Esophagus (tissue), 2 donors: ENCODE measurements around the gene ZNF181. TPM values are rescaled to one million over a fixed set of nuclear protein-coding genes. Genes with fewer than 3 reads are reported as not detected.

Experiments used
- H3K27ac ChIP-seq, 2 donors: one replicate each; pipeline ENCODE4 v1.5.1; 2013; ENCODE audit warnings: low read depth in 2 of 2, mild to moderate bottlenecking in 2 of 2, inconsistent platforms in 1 of 2, low read length in 1 of 2, moderate library complexity in 1 of 2
- H3K27me3 ChIP-seq, 2 donors: one replicate each; pipeline ENCODE4 v1.6.1; 2013; ENCODE audit warnings: low read length in 2 of 2, control low read depth in 1 of 2, mild to moderate bottlenecking in 1 of 2; ENCODE audit not compliant: insufficient read depth in 2 of 2, control insufficient read depth in 1 of 2
- H3K36me3 ChIP-seq, 2 donors: one replicate each; pipeline ENCODE4 v1.6.1; 2013; ENCODE audit warnings: low read length in 1 of 2; ENCODE audit not compliant: control insufficient read depth in 2 of 2, insufficient read depth in 2 of 2
- H3K4me1 ChIP-seq, 2 donors: one replicate each; pipeline ENCODE4 v1.6.1; 2013; ENCODE audit warnings: low read length in 1 of 2; ENCODE audit not compliant: control insufficient read depth in 2 of 2, insufficient read depth in 2 of 2
- H3K4me3 ChIP-seq, 2 donors: one replicate each; pipeline ENCODE4 v1.5.1; 2013; ENCODE audit warnings: low read length in 2 of 2, mild to moderate bottlenecking in 2 of 2, low read depth in 1 of 2, moderate library complexity in 1 of 2
- H3K9me3 ChIP-seq, 2 donors: one replicate each; pipeline ENCODE4 v1.6.1; 2013; ENCODE audit warnings: mild to moderate bottlenecking in 2 of 2, low read depth in 1 of 2, low read length in 1 of 2, moderate library complexity in 1 of 2; ENCODE audit not compliant: control insufficient read depth in 2 of 2, insufficient read depth in 1 of 2
- WGBS, 2 donors: extraction: QIAGEN DNeasy Blood & Tissue Kit; methylation state at CpG; one replicate each; pipeline ENCODE4 v1.1.7; 2013; 5-methylcytosine and 5-hydroxymethylcytosine counted together
- polyA plus RNA-seq, 2 donors: library from polyadenylated mRNA; stranded (reverse); fragments of 200-250 nt; gene quantifications; one replicate each; pipeline ENCODE4 v1.2.3, GENCODE V29; 2013
- donor health status: healthy with polysubstance abuse.
- donor health status: Bipolar disorder and iron deficiency.

The ZNF181 gene
- polyA plus RNA-seq, 2 donors, result 4.0 to 4.5 TPM

- WGBS, 2 donors, result 15 to 16% methylated on average over 16 of the region's 16 CpGs
- Histone ChIP-seq H3K9me3 (peaks cover 0 to 10% of the 10 kb centered on the region in 2 donors), H3K27me3 (no peaks in the 10 kb centered on the region), H3K36me3 (peaks cover 0 to 10% of the 10 kb centered on the region in 2 donors), H3K27ac (peak overlapping the region; percentile 93 to 95), H3K4me3 (peak overlapping the region; percentile 77 to 80), H3K4me1 (peaks cover 4 to 16% of the 10 kb centered on the region in 2 donors)
Measured at GRCh38 chr19:34734537-34735103, 577 bp downstream of the ZNF181 start.

GRCh38 chr19:34744896-34745690 lies 11.1 kb downstream of the ZNF181 start:
- Histone ChIP-seq H3K27me3 (no peaks in the 10 kb centered on the region), H3K4me3 (no peak overlapping the region), H3K36me3 (peaks cover 0 to 5% of the 10 kb centered on the region in 2 donors), H3K4me1 (no peaks in the 10 kb centered on the region), H3K9me3 (peaks cover 2 to 18% of the 10 kb centered on the region in 2 donors), H3K27ac (no peak overlapping the region)
- 88 to 93% methylated on average over 3 of the region's 3 CpGs for WGBS, 2 donors

GRCh38 chr19:34757441-34757840 lies 23.4 kb downstream of the ZNF181 start:
- Histone ChIP-seq H3K4me3 (no peak overlapping the region), H3K27me3 (no peaks in the 10 kb centered on the region), H3K9me3 (peaks cover 12 to 32% of the 10 kb centered on the region in 2 donors), H3K4me1 (no peaks in the 10 kb centered on the region), H3K36me3 (peaks cover 0 to 2% of the 10 kb centered on the region in 2 donors), H3K27ac (no peak overlapping the region)
- 91 to 98% methylated on average over 4 of the region's 4 CpGs for WGBS, 2 donors

GRCh38 chr19:34759218-34759917 lies 25.3 kb downstream of the ZNF181 start:
- WGBS, 2 donors, result 96% methylated on average over 11 of the region's 11 CpGs
- H3K4me3 ChIP-seq, result no peak overlapping the region
- H3K4me1 ChIP-seq, result no peaks in the 10 kb centered on the region
- no peaks in the 10 kb centered on the region for H3K27me3 ChIP-seq
- no peak overlapping the region for H3K27ac ChIP-seq
- peaks cover 0 to 2% of the 10 kb centered on the region in 2 donors for H3K36me3 ChIP-seq
- peaks cover 9 to 29% of the 10 kb centered on the region in 2 donors for H3K9me3 ChIP-seq

GRCh38 chr19:34766386-34766785 lies 32.3 kb downstream of the ZNF181 start:
- peaks cover 0 to 6% of the 10 kb centered on the region in 2 donors for H3K9me3 ChIP-seq
- 93 to 95% methylated on average over 2 of the region's 2 CpGs for WGBS, 2 donors
- no peaks in the 10 kb centered on the region for H3K4me1 ChIP-seq
- no peaks in the 10 kb centered on the region for H3K27me3 ChIP-seq
- H3K36me3 ChIP-seq, result peaks cover 14 to 15% of the 10 kb centered on the region in 2 donors
- H3K4me3 ChIP-seq, result no peak overlapping the region
- no peak overlapping the region for H3K27ac ChIP-seq

- Histone ChIP-seq H3K4me3 (no peak overlapping the region), H3K9me3 (peaks cover 0 to 6% of the 10 kb centered on the region in 2 donors), H3K27me3 (no peaks in the 10 kb centered on the region), H3K36me3 (peaks cover 14 to 15% of the 10 kb centered on the region in 2 donors), H3K27ac (no peak overlapping the region), H3K4me1 (no peaks in the 10 kb centered on the region)
- WGBS, 2 donors, result 94 to 97% methylated on average over 3 of the region's 3 CpGs
Measured at GRCh38 chr19:34767951-34768350, 33.9 kb downstream of the ZNF181 start.

- peaks cover 0 to 4% of the 10 kb centered on the region in 2 donors for H3K36me3 ChIP-seq
- no peaks in the 10 kb centered on the region for H3K27me3 ChIP-seq
- peak within 1 kb of the TSS; percentile 78 to 81 for H3K4me3 ChIP-seq
- H3K27ac ChIP-seq, result peak within 1 kb of the TSS; percentile 61 to 73
- no peaks in the 10 kb centered on the region for H3K9me3 ChIP-seq
- 3% methylated on average over 69 of the region's 69 CpGs for WGBS, 2 donors
- no peaks in the 10 kb centered on the region for H3K4me1 ChIP-seq
Measured at GRCh38 chr19:34772697-34773554, 38.9 kb downstream of the ZNF181 start, which contains the start of gene ZNF599. Gene ZNF599, minus strand, starts transcription at chr19:34773215. Its CDS starts 374 bp downstream, at chr19:34772841.

GRCh38 chr19:34773555-34773864 lies 39.5 kb downstream of the ZNF181 start:
- peak overlapping the region in 1 of 2 donors; percentile 78 for H3K4me3 ChIP-seq
- 66 to 72% methylated on average over 2 of the region's 2 CpGs for WGBS, 2 donors
- no peak overlapping the region for H3K27ac ChIP-seq
- no peaks in the 10 kb centered on the region for H3K9me3 ChIP-seq
- H3K27me3 ChIP-seq, result no peaks in the 10 kb centered on the region
- H3K4me1 ChIP-seq, result no peaks in the 10 kb centered on the region
- H3K36me3 ChIP-seq, result peaks cover 0 to 4% of the 10 kb centered on the region in 2 donors

- WGBS, 2 donors, result 64 to 71% methylated on average over 2 of the region's 2 CpGs
- no peaks in the 10 kb centered on the region for H3K27me3 ChIP-seq
- no peaks in the 10 kb centered on the region for H3K4me1 ChIP-seq
- no peak overlapping the region for H3K4me3 ChIP-seq
- H3K36me3 ChIP-seq, result peaks cover 0 to 1% of the 10 kb centered on the region in 2 donors
- H3K27ac ChIP-seq, result no peak overlapping the region
- H3K9me3 ChIP-seq, result peaks cover 0 to 2% of the 10 kb centered on the region in 2 donors
Measured at GRCh38 chr19:34774857-34775256, 40.8 kb downstream of the ZNF181 start.
